CD4-positive, alpha-beta T cell treated with Interleukin-6 for 4 hours (primary cell): ENCODE data around the gene NMNAT2.

ENCODE experiments used
- DNase-seq: peaks from one replicate; pipeline ENCODE4 v3.0.0-alpha.2; 2020; ENCODE audit warnings: mixed read lengths

NMNAT2 gene

DNA sequence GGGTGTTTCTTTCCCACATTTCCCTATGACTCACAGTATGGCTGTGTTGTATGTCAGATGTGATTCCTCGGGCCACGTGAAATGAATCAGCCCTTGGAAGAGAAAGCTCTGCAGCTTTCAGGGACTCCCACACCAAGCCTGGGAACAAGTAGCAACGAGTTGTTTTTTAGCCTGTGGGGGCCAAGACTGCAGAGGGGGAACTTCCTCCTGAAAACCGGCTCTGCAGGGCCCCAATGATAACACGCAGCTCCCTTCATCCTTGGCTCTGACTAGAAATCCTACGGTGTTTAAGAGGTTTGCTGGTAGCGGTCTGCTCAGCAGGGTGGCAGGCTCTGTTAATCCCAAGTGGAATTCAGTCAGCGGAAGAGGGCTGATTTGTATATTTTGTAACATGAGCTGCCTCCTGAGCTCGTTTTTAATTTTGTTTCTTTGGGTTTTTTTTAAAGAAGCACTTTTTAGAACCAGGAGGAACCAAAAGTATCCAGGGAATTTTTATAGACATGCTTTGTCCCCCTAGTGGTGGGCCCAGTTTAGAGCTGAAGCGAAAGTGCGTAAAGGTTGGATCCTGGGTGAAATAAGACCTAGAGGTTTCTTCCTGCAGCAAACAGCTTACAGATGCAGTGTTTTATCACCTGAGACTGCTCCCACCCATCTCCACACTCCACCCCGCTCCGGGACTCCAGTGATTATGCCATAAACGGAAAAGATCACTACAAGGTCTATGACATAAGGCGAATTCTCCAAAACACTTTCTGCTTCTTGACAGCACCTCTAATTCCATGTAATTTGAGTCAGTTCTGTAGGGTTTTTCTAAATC, 183.3 kb downstream of the NMNAT2 start:
- DNase-seq, result no peak

GRCh38 chr1:183233113-183233512, 185.1 kb downstream of the NMNAT2 start:
- DNase-seq, result no peak

- no peak for DNase-seq
These were observed 186.6 kb downstream of the NMNAT2 start for GRCh38 chr1:183231545-183231944.

DNA sequence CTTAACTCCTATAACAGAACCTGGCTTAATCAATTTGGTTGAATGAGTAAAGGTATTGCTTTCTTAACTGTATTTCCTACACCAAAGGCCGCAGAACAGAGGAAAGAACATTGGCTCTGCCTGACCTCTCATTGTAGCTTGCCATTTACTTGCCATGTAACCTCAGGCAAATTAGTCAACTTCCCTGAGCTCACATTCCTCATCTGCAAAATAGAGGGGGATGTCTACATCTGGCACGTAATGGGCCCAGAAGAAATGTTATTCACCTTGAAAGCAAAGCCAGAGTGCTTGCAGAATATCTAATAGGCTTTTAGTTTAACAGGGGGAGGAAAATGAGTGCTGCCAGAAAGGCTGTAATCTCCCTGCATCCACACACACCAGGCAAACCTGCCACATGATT, 187.8 kb downstream of the NMNAT2 start:
- DNase-seq, result no peak

DNA sequence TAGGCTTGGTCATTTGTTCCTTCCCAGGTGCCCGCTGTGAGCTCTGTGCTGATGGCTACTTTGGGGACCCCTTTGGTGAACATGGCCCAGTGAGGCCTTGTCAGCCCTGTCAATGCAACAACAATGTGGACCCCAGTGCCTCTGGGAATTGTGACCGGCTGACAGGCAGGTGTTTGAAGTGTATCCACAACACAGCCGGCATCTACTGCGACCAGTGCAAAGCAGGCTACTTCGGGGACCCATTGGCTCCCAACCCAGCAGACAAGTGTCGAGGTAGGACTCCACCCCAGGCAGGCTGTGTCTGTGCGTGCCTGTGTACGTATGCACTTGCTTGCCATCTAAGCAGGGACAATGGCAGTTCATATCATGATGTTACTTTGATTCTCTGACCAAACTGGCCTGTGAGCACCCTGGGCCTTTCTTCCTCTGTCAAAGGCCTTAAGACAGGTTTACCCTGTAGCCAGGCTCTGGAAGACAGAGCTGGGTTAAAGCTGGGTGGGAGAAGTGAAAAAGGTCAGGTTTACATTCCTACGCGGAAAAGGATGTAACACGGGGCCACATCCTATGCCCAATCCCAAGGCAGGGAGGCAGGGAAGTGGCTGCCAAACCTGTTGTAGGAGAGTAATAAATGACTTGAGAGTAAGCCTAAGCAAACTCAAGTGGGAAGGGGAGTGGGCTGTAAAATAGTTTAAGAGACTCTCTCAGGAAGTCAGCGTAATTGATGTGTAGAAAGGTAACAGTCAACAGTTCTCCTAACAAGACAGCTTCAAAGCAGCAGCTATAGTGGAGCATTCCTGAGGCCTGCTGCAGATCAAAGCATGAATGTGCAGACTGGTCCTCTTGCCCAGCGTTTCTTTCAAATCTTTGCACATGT, 189.6 kb downstream of the NMNAT2 start:
- DNase-seq, result no peak

DNA sequence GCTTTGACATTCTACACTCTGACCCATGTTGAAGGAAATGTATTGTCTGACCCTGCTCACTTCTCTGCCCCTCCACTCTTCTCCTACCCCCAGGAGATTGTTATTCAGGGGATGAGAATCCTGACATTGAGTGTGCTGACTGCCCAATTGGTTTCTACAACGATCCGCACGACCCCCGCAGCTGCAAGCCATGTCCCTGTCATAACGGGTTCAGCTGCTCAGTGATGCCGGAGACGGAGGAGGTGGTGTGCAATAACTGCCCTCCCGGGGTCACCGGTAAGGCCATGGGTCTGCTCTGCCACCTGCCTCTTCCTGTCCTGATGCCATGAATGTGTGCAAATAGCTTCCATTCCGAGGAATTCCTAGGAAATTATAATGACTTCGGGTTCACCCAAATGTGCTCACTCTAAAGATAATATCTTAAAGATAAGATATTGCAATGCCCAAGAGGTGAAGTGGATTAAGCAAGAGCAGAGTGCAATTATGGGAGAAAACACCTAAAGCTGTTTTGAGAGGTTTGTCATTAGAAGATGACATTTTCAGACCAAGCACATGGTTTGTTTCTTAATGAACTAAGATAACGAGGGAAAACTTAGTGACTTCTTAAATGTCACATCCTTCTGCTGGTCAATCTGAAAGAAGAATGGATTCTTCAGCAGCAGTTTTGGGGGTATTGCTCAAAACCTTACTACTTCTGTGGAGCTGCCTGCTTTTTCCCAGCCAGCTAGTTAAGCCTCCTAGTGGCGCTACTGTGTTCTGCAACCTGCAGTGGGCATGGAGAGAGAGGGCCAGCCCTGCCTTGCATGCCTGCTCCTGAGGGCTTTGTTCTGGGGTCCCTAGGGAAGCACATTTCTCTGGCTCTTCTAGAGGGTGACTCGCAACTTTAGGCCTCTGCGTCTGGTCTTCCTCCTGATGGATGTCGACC, 190.5 kb downstream of the NMNAT2 start:
- DNase-seq, result peak; percentile 33

DNA sequence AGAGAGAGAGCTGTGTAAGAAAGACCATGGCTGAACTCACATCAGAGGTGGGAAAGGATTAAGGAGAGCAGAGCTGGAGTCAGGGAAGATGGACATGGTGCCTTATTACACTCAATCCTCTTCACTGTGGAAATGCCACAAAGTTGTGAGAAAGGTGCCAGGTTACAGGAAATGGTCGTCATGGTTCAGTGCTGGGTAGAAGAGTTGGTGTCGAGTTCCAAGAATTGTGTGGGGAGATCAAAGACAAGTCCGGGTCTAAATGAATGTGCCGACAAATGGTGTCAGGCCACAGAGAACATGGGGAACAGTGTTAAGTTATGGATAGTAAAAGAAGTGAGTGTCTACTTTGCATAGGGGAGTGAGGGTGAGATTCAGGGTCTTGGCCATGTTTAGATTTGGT, 191.2 kb downstream of the NMNAT2 start:
- DNase-seq, result no peak

GRCh38 chr1:183226361-183226760, 191.8 kb downstream of the NMNAT2 start:
- DNase-seq, result no peak

DNA sequence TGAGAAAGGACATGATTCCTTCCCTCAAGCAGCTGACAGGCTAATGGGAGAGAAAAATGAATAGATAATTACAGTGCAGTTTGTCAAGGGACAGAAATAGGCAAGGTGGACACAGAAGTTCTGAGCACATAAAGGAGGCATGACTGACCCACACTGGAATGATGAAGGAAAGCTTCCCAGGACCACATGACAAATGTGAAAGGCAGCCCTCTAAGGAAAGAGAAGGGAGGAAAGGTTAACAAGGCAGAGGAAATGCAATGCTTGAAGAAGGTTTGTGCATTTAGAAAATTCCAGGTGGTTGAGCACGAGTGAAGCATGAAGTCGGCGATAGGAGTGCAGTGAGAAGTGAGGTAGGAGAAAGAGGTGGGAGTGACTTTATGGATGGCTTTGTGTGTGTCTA, 194.7 kb downstream of the NMNAT2 start:
- DNase-seq, result no peak

GRCh38 chr1:183222909-183223308, 195.3 kb downstream of the NMNAT2 start:
- DNase-seq, result no peak

DNA sequence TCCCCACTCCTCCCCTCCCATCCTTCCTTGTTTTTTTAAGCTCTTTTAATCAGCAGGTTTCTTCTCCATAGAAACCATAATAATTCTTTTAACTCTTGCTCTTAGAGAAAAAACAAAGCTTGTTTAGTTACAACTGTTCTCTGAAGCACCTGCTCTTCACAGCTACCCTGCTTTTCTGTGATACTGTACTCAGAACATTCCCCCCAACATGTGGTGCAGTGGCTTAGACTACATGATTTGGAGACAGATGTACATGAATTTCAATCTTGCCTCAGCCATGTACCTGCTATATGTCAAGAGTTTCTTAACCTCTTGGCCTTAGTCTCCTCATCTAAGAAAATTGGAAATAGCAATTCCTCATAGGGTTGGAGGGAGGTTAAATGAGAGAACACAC, 198.6 kb downstream of the NMNAT2 start:
- DNase-seq, result no peak

DNA sequence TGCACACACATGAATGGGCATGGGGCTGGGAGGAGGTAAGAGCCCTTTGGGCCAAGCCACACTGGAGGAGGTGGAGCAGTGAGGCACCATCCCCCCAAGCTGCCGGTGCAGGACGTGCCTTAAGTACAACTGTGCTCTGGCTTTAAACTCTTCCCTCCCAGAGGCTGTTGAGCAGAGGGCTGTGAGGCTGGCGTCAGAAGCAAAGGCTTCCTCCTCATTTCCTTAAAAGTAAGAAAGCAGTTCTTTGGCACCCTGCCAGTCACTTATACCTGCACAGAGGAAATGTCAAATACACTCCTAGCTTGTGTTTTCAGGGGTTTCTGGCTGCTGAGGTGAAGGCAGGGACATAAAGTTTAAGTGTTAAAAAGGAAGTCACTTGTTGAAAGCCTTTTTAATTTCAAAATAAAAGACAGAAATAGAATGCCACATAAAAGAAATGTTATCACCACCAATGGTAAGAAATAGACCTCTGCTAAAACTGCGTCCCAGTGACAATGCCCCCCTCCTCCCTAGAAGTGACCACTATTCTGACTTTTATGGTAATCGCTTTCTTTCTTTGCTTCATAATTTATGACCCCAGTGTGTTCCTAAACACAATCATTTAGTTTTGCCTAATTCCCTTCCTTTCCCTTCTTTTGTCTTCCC, 199.1 kb downstream of the NMNAT2 start:
- DNase-seq, result peak; percentile 83

DNA sequence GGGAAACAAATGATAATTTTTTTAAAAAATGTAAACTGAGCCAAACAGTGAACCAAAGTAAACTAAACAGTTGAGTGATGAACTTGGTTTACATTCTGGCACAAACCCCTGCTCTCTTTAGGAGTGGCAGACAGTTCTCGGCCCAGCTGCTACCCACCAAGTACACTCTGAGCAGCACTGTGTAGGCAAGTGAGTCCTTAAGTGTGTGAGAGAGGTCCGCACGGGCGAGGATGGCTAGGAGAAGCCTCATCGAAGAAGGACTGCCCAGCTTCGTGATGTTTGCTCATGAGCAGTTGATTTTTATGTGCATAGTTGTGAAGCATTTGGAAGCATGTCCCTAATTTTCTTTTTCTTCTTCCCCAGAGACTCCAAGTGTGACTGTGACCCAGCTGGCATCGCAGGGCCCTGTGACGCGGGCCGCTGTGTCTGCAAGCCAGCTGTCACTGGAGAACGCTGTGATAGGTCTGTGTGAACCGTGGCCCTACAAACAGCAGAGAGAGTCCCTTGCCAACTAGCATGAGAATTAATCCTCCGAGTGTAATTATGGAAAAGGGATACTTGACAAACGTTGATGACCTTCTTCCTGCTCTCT, 200.1 kb downstream of the NMNAT2 start:
- no peak for DNase-seq

GRCh38 chr1:183215936-183216335, 202.2 kb downstream of the NMNAT2 start:
- no peak for DNase-seq

- no peak for DNase-seq
These were observed 203.0 kb downstream of the NMNAT2 start for GRCh38 chr1:183215076-183215720.

DNA sequence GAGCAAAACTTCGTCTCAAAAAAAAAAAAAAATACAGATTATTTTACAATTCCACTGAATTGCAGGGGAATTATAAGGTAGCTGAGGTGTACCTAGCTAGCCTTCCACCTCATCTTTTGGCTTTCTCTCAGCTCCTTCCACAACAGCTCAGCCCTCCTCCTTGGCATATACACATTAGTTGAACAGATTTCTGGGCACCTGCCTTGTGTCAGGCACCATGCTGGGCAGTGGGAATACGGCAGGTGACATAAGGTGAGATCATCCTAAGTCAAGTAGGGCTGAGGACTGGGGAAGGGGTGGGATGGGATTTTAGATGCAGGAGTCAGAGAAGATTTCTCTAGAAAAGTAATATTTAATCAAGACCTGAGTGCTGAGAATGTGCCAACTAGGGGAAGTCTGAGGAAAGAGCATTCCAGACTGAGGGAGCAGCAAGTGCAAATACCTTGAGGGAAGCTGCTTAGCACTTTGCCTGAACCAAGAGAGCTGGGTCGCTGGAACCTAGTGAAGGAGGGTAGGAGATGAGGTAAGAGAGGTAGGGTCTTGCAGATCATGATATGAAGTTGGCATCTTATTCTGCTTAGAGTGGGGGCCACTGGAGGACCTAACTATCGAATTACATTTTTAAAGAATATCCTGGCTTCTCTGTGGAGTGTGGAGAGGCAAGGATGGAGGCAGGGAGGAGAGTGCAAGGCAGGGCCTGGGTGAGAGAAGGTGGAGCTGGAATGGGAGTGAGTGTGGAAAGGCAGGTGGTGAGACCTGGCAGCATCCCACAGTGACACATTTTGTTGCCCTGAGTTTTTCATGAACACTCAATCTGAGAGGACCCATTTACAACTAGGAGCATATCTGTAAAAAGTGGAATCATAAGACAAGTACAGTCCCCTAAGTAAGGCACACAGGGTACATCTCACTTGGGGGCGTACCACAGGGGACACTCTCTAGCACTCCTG, 203.9 kb downstream of the NMNAT2 start:
- no peak for DNase-seq

DNA sequence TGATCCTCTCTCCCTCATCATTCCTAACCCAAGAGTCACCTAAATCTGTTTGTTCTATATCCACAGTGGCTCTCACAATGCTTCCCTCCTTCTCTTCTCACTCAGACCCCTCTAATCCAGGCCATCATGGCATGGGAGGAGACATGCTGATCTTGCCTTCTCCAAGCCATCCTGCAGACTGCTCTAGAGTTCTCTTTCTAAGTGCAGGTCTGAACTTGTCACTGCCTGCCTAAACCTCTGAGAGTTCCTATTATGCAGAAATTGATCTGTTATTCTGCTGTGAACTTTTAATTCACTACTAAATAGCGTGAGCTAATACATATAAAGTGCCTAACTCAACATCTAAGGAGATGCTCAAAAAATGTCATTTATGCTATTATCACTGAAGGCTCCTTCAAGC, 205.3 kb downstream of the NMNAT2 start:
- no peak for DNase-seq

GRCh38 chr1:183210681-183211080, 207.5 kb downstream of the NMNAT2 start:
- no peak for DNase-seq

DNA sequence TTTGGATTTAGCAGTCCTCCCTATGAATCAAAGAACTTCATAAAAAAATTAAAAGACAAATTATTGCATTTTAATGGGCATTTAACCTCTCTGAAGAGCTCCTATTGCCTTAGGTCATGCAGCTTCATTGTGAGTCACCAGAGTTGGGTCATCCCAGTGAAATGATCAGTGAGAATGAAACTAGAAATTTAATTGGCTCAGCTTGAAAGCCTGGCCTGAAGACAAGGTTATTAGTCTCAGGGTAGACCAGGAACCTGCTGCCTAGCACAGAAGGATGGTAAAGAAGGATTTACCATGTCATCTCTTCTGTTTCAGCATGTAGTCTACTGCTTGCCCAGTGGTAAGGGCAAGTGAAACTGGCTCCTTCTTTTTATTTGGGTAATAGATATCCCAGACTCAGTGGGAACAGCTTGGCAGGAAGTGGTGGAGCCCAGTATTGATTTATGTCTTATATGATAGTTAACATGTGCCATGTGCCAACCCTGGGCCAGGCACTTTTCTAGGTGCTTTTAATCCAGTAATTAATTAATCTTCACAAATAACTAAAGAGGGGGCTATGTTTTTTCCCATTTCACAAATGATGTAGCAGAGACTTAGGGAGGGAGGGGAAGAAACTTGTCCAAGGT, 208.5 kb downstream of the NMNAT2 start:
- DNase-seq, result no peak
